Sigmoid colon (tissue), 7 donors: ENCODE measurements around the gene SMC3. TPM values are rescaled to one million over a fixed set of nuclear protein-coding genes. Genes with fewer than 3 reads are reported as not detected.
"Not testable (repeated sequence)": the region's sequence is repeated elsewhere in the genome, so short reads cannot be mapped to it uniquely, and the experiment has no call there.

Experiments used
- DNase-seq: peaks from one replicate; pipeline ENCODE4 v3.0.0-alpha.2; 2019
- H3K27ac ChIP-seq, 4 donors: fragments of 200-600 bp; sonication (generic); one replicate each; pipeline ENCODE4 v1.5.1; 2016 to 2019; ENCODE audit warnings: mild to moderate bottlenecking in 1 of 4
- H3K27me3 ChIP-seq, 3 donors: fragments of 200-600 bp; sonication (generic); one replicate each; pipeline ENCODE4 v1.5.1; 2019; ENCODE audit warnings: mild to moderate bottlenecking in 1 of 3
- H3K36me3 ChIP-seq, 4 donors: fragments of 200-600 bp; sonication (generic); one replicate each; pipeline ENCODE4 v1.5.1; 2016 to 2019
- H3K4me1 ChIP-seq, 4 donors: fragments of 200-600 bp; sonication (generic); one replicate each; pipeline ENCODE4 v1.5.1; 2017 to 2019
- H3K4me3 ChIP-seq, 4 donors: fragments of 200-600 bp; sonication (generic); one replicate each; pipeline ENCODE4 v1.5.1; 2017 to 2019; ENCODE audit warnings: mild to moderate bottlenecking in 2 of 4, moderate library complexity in 1 of 4
- H3K9me3 ChIP-seq, 4 donors: fragments of 200-600 bp in 3 of 4; sonication (generic) in 3 of 4; one replicate each; pipeline versions ENCODE4 v1.5.1 to v1.6.1; 2013 to 2019
- CTCF ChIP-seq, 4 experiments: fragments of 450-650 bp in 3 of 4; fragments of 200-600 bp in 1 of 4; IDR thresholded peaks; one replicate each; pipeline ENCODE4 v1.5.1; 2016 to 2019; ENCODE audit warnings: antibody characterized with exemption in 4 of 4, mild to moderate bottlenecking in 3 of 4, moderate library complexity in 2 of 4
- EP300 ChIP-seq, 4 donors: sonication (generic); formaldehyde crosslinking; IDR thresholded peaks; one replicate each; pipeline ENCODE4 v1.6.1; 2017; ENCODE audit warnings: antibody characterized with exemption in 4 of 4
- POLR2A ChIP-seq, 2 donors: fragments of 450-650 bp; IDR thresholded peaks; one replicate each; pipeline ENCODE4 v1.6.1; 2016; ENCODE audit warnings: antibody characterized with exemption in 2 of 2, mild to moderate bottlenecking in 2 of 2, moderate library complexity in 2 of 2
- POLR2AphosphoS5 ChIP-seq, 4 donors: sonication (generic); formaldehyde crosslinking; IDR thresholded peaks; one replicate each; pipeline ENCODE4 v1.6.1; 2017; ENCODE audit warnings: antibody characterized with exemption in 4 of 4
- WGBS, 2 donors: extraction: QIAGEN DNeasy Blood & Tissue Kit; methylation state at CpG; one replicate each; pipeline ENCODE4 v1.1.7; 2013; 5-methylcytosine and 5-hydroxymethylcytosine counted together
- intact Hi-C: fragments of 100-400 bp; cut with DNase I; formaldehyde crosslinking; loops from one replicate; pipeline ENCODE4 v1.15.1; 2023
- polyA plus RNA-seq, 3 donors: library from polyadenylated mRNA; stranded (reverse); fragments of 200-250 nt; gene quantifications; one replicate each; pipeline ENCODE4 v1.2.3, GENCODE V29; 2013
- total RNA-seq, 4 donors: library from RNA; depleted of rRNA; stranded (reverse); fragments of >200 nt; gene quantifications; one replicate each; pipeline ENCODE4 v1.1.0, GENCODE V29; 2016
- donor health status: healthy with polysubstance abuse.
- donor health status: Bipolar disorder and iron deficiency.
- donor health status: healthy.

The SMC3 gene
- total and polyA plus RNA-seq, 7 donors = 12.6 to 43.5 (median 27.2) TPM

DNA sequence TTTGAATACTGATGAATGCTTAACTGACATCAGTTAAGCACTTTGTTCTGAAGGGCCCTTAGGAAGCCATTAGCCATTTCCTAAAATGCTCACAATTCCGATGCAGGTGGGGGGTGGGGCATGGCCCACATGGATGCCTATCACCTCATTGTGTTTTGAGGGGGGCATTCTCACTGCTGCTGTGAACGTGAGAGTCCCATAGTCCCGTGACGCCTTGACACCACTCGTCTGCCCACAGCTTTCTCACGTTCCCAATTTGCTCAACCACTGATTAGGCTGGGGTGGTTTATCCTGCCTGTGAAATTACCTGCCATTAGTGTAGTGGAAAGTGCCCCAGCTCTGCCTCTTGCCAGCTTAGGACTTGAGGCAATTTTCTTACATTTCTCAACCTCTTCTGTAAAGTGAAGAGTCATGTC lies 37.9 kb upstream of the SMC3 start:
- Histone ChIP-seq H3K27me3 (no peaks in the 10 kb centered on the region), H3K4me1 (peaks cover 0 to 9% (median 8%) of the 10 kb centered on the region in 4 donors), H3K4me3 (no peak overlapping the region), H3K27ac (no peak overlapping the region), H3K9me3 (no peaks in the 10 kb centered on the region), H3K36me3 (no peaks in the 10 kb centered on the region)
- no peak for DNase-seq
- 58 to 64% methylated on average over 6 of the region's 6 CpGs for WGBS, 2 donors
- no peak for TF ChIP-seq EP300 (IDR thresholded peaks at IDR 0.05)
- intact Hi-C loops = no loop called here

GRCh38 chr10:110530131-110530831 lies 37.2 kb upstream of the SMC3 start:
- no peaks in the 10 kb centered on the region for H3K36me3 ChIP-seq
- H3K9me3 ChIP-seq = no peaks in the 10 kb centered on the region
- peak overlapping the region in 3 of 4 donors; percentile 20 to 32 (median 30) for H3K4me3 ChIP-seq
- H3K27ac ChIP-seq = peak overlapping the region in 1 of 4 donors; percentile 0
- peaks cover 0 to 9% (median 8%) of the 10 kb centered on the region in 4 donors for H3K4me1 ChIP-seq
- whole genome bisulfite sequencing, 2 donors = 7 to 23% methylated on average over 35 of the region's 35 CpGs
- H3K27me3 ChIP-seq = no peaks in the 10 kb centered on the region
- intact Hi-C loops = no loop called here
- no peak for TF ChIP-seq EP300 (IDR thresholded peaks at IDR 0.05)
- TF ChIP-seq CTCF (IDR thresholded peaks at IDR 0.05) = no peak
- no peak for TF ChIP-seq POLR2A (IDR thresholded peaks at IDR 0.05)
- peak in 1 of 4 donors; percentile 31 for TF ChIP-seq POLR2AphosphoS5 (IDR thresholded peaks at IDR 0.05)
- DNase-seq = peak; percentile 84

- intact Hi-C loops = no loop called here
- TF ChIP-seq CTCF (IDR thresholded peaks at IDR 0.05) = no peak
- 87 to 94% methylated on average over 2 of the region's 2 CpGs for WGBS, 2 donors
- Histone ChIP-seq H3K4me1 (peaks cover 0 to 9% (median 8%) of the 10 kb centered on the region in 4 donors), H3K9me3 (no peaks in the 10 kb centered on the region), H3K4me3 (no peak overlapping the region), H3K27me3 (no peaks in the 10 kb centered on the region), H3K27ac (no peak overlapping the region), H3K36me3 (no peaks in the 10 kb centered on the region)
- no peak for DNase-seq
Observed at GRCh38 chr10:110531687-110532086, 35.8 kb upstream of the SMC3 start.

DNA sequence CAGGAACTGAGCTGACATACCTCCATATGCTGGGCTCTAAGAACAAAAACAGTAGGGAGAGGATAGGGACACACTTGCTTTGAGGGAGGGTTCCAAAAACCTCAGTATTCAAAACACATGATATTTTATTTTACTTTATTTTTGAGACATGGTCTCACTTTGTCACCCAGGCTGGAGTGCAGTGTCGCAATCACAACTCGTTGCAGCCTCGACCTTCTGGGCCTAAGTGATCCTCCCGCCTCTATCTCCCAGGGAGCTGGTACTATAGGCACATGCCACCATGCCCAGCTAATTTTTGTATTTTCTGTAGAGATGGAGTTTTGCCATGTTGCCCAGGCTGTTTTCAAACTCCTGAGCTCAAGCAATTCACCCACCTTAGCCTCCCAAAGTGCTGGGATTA lies 34.9 kb upstream of the SMC3 start:
- 79 to 85% methylated on average over 4 of the region's 4 CpGs for WGBS, 2 donors
- H3K4me1 ChIP-seq, H3K27me3 ChIP-seq, DNase-seq, H3K9me3 ChIP-seq, intact Hi-C loops, H3K27ac ChIP-seq, H3K36me3 ChIP-seq, H3K4me3 ChIP-seq: not testable (repeated sequence)

DNA sequence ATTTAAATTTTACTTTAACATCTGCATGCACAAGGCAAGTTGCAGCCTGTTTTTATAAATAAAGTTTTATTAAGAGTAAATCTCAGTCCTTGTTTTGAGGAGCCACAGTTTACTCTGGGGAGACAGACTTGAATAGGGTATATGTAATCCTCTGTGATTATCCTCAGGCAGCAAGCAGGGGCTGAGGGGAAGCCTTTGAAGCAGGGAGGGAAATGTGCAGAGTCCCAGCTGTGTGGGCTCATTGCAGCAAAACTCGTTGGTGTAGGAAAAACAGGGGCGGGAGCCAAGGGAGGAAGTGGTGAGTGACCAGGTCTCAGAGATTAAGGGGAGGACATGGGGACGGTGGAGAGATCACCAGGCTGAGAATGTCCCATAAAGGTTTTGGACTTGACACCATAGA lies 34.3 kb upstream of the SMC3 start:
- no peak overlapping the region for H3K27ac ChIP-seq
- H3K4me3 ChIP-seq = no peak overlapping the region
- intact Hi-C loops = no loop called here
- no peak for TF ChIP-seq POLR2AphosphoS5 (IDR thresholded peaks at IDR 0.05)
- TF ChIP-seq CTCF (IDR thresholded peaks at IDR 0.05) = no peak
- no peak for TF ChIP-seq POLR2A (IDR thresholded peaks at IDR 0.05)
- no peak for TF ChIP-seq EP300 (IDR thresholded peaks at IDR 0.05)
- no peak for DNase-seq
- H3K4me1 ChIP-seq = peaks cover 0 to 9% (median 8%) of the 10 kb centered on the region in 4 donors
- 33 to 45% methylated on average over 3 of the region's 3 CpGs for WGBS, 2 donors
- no peaks in the 10 kb centered on the region for H3K27me3 ChIP-seq
- H3K9me3 ChIP-seq = no peaks in the 10 kb centered on the region
- H3K36me3 ChIP-seq = no peaks in the 10 kb centered on the region

DNA sequence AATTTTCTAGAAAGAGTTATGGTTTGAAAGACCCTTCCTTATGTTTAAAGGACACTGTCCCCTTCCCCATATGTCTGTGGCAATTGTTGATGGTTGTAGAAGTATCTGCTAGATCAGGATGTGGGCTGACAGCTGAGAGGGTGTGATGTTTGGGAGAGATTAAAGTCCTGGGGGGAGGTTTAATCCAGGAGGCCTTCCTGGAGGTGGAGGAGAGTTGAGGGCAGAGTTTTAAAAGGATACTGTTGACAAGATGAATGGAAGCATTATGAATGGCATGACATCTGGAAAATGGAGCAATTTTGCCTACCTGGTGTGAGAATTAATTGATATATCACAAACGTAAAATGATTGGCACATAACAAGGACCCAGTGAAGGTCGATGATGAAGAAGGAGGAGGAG lies 32.9 kb upstream of the SMC3 start:
- no peaks in the 10 kb centered on the region for H3K36me3 ChIP-seq
- peaks cover 0 to 9% (median 8%) of the 10 kb centered on the region in 4 donors for H3K4me1 ChIP-seq
- H3K9me3 ChIP-seq = no peaks in the 10 kb centered on the region
- intact Hi-C loops = no loop called here
- TF ChIP-seq POLR2AphosphoS5 (IDR thresholded peaks at IDR 0.05) = no peak
- TF ChIP-seq EP300 (IDR thresholded peaks at IDR 0.05) = no peak
- no peak for TF ChIP-seq CTCF (IDR thresholded peaks at IDR 0.05)
- TF ChIP-seq POLR2A (IDR thresholded peaks at IDR 0.05) = no peak
- H3K27ac ChIP-seq = no peak overlapping the region
- WGBS, 2 donors = 63 to 81% methylated on average over 2 of the region's 2 CpGs
- H3K27me3 ChIP-seq = no peaks in the 10 kb centered on the region
- no peak for DNase-seq
- H3K4me3 ChIP-seq = no peak overlapping the region
